ENCODE measurements around the gene BICD1.
A peak's percentile ranks its signal among the peaks of the same experiment; 100 is the strongest.

BICD1 gene

DNA sequence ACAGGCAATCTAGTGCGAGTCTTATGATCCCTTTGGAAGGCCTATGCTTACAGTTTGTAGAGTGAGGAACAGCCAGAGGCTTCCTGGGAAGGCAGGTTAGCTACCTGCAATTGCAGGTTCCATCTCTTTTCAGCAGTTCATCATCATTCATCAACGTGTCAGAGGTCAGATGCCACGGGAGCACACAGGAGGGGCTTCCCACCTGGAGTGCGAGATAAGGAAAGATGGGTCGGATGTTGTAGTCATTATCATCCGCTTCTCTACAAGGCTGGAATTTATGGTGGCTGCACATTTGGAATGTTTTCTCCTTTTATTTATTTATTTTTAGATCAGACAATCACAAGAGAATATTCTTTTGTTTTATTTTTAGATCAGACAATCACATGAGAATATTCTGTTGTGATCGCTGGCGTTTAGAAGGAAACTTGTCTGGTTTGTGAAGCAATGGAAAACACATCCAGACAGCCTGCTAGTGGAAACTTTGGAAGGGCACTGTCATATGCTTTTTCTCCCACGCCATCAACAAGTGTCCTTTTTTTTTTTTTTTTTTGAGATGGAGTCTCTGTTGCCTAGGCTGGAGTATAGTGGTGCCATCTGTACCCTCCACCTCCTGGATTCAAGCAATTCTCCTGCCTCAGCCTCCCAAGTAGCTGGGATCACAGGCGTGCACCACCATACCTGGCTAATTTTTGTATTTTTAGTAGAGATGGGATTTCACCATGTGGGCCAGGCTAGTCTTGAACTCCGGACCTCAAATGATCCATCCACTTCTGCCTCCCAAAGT is 1.9 kb upstream of the BICD1 start:
- DNase-seq, result no peak

DNA sequence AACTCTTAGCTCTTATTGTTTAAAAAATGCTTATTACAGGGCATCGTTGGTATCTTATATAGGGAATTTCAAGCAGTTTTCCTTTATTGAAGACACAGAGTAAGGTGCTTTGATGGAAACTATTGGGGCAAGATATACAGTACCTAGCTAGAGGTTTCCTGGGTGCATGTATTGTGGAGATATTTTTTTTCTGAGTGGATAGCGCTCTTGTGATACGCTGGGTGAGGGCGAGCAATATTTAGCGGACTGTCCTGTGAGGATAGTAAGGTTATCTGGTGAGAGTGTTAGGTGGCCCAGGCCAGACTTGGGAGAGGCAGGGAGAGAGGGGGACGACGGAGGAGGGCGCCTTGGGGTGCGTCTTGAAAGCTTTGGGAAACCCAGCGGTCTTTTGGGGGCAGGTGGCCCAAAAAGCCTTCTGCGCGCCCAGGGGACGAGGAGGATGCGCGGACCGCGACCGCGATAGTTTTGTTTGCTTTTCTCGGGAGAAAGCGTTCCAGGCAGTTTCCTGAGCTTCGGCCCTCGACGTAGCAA is 596 bp upstream of the BICD1 start:
- no peak for DNase-seq

DNA sequence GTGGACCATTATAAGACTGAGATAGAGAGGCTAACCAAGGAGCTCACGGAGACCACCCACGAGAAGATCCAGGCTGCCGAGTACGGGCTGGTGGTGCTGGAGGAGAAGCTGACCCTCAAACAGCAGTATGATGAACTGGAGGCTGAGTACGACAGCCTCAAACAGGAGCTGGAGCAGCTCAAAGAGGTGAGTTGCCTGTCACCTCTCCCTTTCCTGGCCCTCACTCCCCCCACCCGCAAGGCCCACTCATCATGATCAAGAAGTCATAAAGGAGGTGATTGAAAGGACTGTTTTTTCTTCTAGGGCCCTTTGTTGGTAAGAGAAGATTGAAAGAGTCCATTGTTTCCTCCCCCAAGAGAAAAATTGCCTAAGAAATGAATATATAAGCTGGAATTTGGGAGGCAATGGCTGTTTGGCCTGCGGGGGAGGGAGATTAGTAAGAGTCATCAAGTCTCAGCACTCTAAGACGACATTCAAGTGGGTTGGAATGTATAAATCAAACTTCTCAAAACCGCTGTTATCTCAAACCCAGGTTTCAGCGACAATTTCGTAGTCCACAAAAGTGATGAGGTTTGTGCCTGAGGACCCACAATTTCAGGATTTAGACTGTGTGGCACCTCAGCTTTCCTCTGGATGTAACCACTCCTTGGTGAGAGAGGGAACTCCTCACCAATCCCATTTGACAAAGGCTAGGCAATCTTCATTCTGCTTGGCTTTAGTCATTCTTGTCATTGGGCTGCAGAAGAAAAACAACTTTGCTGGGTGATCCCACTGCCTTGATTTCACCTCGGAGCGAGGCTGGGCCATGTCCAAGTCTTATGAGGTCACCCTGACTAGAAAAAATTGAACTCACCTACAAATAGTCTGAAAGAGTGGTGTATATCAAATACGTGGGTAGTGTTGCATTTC is 966 bp downstream of the BICD1 start:
- DNase-seq, result peak; percentile 50

DNA sequence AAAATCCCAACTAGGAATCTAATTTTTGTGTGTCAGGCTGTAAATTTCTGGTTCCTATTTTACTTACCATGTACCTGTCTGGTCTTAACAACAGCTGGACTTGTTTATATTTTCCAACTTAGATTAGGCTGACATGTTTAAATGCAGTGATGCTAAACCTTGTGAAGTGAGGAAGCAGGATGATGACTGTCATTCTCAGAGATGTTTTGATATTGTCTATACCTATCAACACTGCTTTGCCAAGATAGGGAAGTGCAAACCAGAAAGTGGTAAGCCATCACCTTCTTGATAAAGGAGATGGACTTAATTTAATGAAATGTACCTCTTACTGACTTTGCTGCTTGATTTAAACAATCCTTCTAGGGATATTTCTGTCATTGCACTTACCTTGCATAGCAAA is 2.1 kb downstream of the BICD1 start:
- DNase-seq, result no peak

DNA sequence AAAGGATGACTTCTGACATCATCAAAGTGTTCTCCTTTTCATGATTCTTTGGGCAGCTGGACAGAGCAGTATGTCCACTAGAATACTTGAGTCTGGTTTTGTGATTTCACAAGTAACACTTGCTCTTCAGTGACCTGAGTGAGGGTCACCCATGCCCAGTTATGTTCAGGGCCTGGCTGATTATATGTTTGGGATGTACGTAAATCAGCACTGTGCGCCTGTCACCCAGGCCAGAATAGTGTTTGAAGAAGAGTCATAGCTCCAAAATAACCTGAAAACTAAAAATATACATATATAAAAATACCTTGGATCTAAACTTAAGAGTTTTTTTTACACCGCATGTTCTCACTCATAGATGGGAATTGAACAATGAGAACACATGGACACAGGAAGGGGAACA is 3.8 kb downstream of the BICD1 start:
- DNase-seq, result no peak

DNA sequence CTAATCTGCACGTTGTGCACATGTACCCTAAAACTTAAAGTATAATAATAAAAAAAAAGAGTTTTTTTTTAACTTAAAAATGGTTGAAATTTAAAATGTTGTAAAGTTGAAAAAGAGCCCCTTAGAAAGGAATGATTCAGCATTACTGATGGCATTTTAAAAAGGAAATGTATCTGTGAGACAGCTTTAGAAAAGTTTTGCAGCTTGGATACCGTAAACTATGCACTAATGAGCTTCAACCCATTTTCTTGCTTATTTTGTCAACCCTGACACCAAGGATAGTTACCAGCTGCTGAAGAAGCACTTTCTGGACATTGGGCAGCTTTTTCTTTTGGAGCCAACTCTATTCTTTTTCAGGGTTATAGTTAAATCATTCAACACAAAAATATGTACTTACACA is 4.3 kb downstream of the BICD1 start:
- DNase-seq, result no peak

DNA sequence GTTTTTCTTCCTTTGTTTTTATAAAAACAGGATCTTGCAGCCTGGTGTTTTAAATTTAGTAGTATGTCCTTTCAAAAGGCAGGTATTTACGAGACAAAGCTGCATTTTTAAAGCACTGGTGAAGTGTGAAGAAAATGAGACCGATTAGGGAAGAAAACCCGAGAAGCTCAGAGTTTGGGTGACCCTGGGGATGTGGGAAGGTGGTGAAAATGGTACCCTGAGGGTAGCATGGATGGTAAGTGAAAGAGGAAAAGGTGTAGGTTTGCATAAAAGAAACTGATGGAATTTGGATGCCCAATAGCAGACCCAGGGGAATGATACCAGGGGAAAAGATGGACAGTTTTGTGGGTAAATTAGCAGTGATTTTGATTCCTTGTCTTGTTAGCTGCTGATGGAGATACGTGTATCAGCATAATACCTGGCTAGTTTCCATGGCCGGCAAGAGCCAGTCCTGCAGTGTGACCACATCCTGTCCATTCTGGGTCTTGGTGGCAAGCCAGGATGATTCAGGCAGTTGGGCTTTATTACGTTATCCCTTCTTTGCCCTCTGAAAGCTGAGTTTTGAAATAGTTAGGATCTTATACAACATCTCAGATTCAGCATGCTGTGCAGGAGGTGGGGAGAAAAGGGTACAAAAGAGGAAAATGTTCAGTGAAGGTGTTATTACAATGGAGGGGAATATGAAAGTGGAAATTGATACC is 8.9 kb downstream of the BICD1 start:
- DNase-seq, result no peak

DNA sequence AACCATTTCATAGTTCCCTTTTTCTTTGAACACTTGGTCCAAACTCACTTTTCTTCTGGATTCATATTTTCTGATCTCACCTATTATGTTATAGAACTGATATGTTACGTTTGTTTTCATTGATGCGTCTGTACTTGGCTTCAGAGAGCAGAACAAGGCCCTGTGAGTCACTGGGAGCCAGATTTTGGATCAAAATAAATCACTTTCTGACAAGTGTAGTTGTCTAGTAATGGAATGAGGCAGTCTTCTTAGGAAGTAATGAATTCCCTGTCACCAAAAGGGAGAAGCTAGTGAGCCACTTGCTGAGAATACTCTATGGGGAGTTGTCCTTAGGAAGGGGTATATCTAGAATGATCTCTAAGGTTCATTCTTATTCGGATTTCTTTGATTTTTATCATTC is 10.2 kb downstream of the BICD1 start:
- no peak for DNase-seq

DNA sequence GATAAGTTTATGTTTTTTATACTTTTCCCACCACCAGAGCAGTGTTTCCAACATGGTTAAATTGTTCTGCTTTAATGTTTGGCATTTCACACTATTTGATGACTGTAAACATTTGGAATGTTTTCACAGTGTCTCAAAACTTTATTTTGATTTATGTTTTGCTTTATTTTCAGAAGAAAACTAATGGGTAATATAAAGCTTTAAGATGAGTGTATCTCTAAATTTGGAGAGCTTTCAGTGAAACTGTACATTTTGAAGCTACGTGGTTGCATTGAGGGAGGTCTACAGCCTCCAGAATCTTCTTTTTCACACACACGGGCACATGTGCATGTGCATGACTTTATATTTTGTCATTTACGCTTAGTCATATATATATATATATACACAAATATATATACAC is 10.7 kb downstream of the BICD1 start:
- no peak for DNase-seq

DNA sequence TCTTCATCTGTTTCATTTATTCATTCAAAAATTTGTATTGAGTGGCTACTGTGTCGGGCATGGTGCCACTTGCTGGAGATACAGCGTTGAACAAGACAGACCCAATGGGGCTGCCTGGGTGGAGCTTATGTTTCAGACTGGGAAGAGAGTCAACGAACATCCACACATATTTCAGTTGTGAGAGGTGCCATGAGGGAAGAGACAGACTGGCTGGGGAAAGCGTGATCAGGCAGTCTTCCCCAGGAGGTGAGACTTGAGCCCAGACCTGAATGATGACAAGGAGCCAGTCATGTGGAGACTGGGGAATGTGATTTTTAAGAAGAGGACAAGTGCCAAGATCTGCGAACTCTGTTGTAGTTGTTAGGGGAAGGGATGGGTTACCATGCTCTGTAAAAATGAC is 12.2 kb downstream of the BICD1 start:
- DNase-seq, result no peak

DNA sequence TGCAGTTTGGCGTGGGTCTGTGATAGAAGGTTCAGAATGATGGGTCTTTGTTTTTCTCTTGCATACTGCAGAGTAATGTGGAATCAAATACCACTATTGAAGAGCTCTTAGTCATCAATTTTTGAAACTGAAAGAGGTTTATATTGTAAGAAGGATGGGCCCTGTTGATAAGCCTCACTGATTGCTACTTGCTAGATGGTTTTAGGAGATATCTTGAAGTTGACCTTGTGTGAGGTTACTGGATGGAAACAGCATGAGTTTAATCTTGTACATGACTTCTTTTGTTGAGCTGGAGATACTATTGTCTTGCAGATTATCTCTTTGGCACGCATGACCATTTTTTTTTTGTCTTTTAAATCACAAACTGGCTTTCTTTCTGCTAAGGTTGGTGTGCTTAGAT is 13.8 kb downstream of the BICD1 start:
- DNase-seq, result no peak

DNA sequence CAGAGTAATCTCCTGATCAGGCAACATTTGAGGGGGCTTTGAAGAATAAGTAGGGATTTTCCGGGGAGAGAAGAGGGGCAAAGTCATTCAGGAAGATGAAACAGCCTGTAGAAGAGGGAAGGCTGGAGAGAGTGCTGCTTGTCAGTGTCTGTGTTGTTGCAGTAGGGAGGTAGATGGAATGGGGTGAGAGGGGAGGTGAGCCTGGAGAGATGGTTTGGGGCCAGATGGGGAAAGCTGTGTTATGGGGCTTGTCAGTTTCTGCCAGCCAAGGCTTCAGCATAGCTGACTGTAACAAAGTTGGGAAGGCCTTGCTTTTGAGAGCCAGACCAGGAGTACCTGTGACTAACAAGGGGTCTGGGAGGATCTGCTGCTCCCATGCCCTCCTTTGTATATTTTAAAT is 18.0 kb downstream of the BICD1 start:
- no peak for DNase-seq

DNA sequence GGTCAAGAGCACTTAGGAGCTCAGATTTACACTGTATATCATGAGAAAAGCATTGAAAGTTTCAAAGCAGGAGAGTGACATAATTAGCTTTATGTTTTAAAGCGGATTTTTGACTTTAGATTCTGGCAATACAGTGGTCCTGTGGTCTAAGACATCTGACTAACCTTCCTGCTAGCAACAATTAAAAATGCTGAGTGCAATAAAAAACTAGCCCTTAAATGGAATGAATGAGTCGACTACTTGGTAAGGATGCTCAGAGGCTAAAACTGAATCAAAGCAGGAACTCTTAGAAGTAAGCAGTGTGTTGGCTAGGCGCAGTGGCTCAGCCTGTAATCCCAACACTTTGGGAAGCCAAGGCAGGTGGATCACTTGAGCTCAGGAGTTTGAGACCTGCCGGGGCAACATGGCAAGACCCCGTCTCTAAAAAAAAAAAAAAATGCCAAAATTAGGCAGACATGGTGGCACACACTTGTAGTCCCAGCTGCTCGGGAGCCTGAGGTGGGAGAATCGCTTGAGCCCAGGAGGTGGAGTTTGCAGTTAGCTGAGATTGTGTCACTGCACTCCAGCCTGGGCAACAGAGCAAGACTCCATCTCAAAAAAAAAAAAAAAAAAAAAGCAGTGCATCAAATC is 18.9 kb downstream of the BICD1 start:
- DNase-seq, result no peak

DNA sequence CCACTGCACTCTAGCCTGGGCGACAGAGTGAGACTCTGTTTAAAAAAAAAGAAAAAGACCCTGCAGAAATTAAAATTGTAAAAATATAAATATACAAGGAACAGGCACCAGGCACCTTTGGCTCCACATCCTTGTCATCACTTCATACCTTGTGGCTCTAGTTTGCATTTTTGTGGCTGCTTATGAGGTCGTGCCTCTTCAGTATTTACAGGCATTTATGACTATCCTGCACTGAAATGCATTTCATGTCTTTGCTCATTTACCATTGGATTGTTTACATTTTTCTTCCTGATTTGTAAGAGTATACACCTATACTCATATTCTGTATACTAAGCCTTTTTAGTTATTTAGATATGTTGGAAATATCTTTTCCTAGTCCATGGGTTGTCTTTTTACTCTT is 20.1 kb downstream of the BICD1 start:
- no peak for DNase-seq

DNA sequence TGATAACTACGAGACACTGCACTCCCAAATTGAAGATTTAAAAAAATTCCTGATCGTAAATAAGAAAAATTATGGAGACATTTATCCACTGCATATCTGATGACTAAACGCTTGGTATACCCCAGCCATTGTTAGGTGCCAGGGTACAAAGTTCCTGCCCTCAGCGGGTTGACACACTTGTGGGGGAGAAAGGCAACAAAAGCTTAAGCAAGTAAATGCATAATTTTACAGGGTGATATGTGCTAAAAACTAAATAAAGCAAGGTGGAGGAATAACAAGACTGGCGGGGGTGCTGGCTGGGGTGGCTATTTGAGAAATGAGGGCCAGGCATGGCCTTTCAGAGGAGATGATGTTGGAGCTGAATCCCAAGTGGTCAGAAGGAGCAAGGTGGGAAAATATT is 25.0 kb downstream of the BICD1 start:
- DNase-seq, result no peak

DNA sequence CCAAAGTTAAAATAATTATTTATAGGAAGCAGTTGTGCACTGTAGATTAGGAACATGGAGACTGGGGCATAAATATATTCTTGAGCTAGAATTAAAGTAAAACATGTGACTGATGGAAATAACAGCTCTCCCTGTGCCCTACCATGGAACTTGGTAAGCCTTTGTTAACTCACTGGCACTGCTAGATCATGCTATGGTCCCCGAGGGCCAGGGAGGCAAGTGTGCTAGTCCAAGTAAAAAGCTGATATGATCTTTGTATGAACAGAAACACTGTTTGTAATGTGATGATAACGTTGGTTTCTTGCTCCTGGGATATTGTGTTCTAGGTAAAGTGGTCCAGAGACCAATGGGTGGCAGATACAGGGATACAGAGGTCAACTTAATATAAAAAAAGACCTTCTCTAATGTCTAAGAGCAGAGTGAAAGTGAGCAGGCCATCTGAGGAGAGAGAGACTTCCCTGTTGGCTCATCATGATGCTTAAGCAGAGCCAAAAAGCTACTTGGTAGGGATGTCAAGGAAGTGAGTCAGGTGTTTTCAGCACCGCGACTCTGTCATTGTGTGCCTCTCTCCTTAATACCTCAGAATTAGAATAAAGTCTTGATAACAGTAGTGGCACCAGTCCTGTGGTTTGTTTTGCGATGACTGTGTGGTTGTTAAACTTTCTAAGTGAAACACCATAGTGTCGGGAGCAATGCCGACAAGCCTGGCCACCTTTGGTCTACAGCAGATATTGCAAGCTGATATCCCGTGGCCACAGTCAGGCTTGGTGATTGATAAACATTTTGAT is 27.6 kb downstream of the BICD1 start:
- DNase-seq, result peak; percentile 75

DNA sequence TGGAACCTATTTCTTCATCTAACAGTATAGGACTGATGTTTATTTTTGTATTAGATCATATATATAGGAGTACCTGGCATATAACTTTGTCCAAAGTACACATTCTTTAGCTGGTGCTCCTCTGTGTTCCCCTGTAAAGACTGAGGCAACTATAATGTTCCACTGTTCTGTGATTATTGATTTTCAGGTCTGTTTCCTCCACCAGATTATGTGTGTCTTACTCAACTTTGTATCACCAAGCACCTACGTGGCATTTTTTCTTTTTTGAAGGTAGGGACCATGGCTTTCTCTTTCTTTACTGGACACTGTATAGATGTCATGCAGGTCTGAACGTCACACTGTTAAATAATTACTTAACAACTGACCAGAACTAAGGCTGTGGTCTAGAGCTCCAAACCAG is 29.3 kb downstream of the BICD1 start:
- DNase-seq, result no peak

DNA sequence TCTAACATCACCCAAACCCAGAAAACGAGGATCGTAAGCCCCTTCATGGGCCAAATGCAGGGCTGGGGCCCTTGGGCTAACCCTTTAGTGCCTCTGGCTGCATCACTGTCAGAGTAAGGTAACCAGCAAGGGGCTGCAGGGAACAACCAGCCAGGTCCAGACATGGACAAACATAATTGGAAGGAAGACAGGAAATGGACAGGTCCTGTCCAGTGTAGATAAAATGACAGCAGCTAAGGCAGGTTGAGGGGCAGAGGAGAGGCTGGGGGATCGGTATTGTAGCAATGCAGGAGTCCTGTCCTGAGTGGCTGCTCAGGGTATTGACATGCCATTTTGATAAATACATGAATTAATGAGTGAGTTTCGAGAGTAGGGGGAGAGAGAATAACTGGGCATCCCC is 29.8 kb downstream of the BICD1 start:
- DNase-seq, result no peak

DNA sequence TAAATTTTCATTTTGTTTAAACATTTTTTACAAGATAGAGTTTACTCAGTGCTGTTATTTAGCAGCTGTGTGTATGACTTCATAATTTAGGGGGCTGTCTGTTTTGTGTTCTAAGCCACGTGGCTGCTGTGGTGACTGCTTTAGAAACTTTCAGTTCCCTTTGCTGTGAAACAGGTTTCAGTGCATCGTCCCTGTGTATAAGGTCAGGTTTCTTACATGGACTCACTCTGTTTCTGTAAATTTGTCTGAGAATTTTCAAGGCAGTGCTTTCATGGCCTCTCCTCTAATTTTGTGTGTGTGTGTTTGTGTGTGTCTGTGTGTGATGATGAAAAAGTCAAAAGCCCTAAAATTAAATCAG is 32.4 kb downstream of the BICD1 start:
- peak; percentile 38 for DNase-seq

DNA sequence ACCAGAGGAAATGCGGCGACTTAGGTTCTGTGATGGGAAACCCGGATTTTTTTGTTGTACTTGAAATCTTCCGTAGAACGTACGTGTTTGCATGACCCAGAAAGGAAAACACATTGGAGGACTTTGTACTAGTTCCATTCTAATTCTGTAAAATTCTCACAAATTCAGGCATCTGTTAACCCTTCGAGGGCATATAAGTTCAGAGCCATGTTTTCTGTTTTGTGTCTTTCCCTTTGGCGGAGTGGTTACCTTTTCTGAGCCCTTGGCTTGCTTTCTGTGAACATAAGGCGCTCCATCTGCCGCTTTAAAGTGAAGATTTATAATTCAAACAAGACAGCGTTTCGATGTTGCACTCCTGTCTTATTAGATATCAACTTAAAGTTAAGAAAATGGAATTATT is 34.2 kb downstream of the BICD1 start:
- no peak for DNase-seq

DNA sequence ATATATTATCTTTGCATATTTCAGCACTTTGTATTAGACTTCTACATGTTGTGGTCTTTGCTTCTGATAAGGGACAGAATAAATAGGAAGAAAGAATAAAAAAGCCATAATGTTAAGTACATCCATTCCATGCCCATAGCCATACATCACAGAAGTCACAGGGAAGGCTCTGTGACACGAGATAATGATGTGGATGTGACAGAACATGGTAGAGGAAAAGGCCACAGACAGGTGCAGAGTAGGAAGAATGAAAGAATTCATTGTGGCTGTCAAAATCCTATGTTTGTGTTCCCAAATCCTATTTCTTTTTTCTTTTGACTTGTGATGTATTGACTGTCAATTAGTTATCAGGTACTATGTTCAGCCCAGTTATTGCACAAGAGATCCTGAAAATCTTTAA is 38.4 kb downstream of the BICD1 start:
- DNase-seq, result no peak
